Suppressor macrophage (primary cell): ENCODE data around the gene C1QA.
"Not testable (repeated sequence)": the region's sequence is repeated elsewhere in the genome, so short reads cannot be mapped to it uniquely, and the experiment has no call there.

ENCODE experiments used
- DNase-seq, 4 experiments: peaks; one replicate each; pipeline ENCODE4 v3.0.0-alpha.2; 2020 to 2022

C1QA gene

GRCh38 chr1:22673486-22674409 is 37.3 kb downstream of the C1QA start:
- peak; percentile 68 to 85 (median 77) for DNase-seq

- DNase-seq = no peak
Observed at GRCh38 chr1:22674410-22674749, 38.0 kb downstream of the C1QA start.

- not testable (repeated sequence) for DNase-seq
Observed at GRCh38 chr1:22676151-22676550, 39.7 kb downstream of the C1QA start.

- no peak for DNase-seq
Observed at GRCh38 chr1:22676916-22677583, 40.6 kb downstream of the C1QA start.

GRCh38 chr1:22677931-22678896 is 41.8 kb downstream of the C1QA start:
- no peak for DNase-seq

GRCh38 chr1:22680726-22681125 is 44.3 kb downstream of the C1QA start:
- no peak for DNase-seq

GRCh38 chr1:22681556-22682276 is 45.3 kb downstream of the C1QA start:
- no peak for DNase-seq

- DNase-seq = no peak
Observed at GRCh38 chr1:22683547-22683946, 47.1 kb downstream of the C1QA start.

- no peak for DNase-seq
Observed at GRCh38 chr1:22685591-22686059, 49.2 kb downstream of the C1QA start.

GRCh38 chr1:22687191-22687590 is 50.8 kb downstream of the C1QA start:
- DNase-seq = no peak

- no peak for DNase-seq
Observed at GRCh38 chr1:22688466-22688865, 52.0 kb downstream of the C1QA start.
